Measurements from ENCODE around the gene NAP1L4. TPM values are rescaled to one million over a fixed set of nuclear protein-coding genes. Genes with fewer than 3 reads are reported as not detected.
"Not testable (repeated sequence)": the region's sequence is repeated elsewhere in the genome, so short reads cannot be mapped to it uniquely, and the experiment has no call there.

Gene NAP1L4
- total RNA-seq, 1 donor: 99.6 TPM

- TF ChIP-seq CTCF (IDR thresholded peaks at IDR 0.05; ENCODE audit: insufficient read depth, low read length): no peak
- H3K4me3 ChIP-seq (ENCODE audit: low read depth, low read length): no peak overlapping the region
- DNase-seq (ENCODE audit: low read depth): peak; percentile 11
Observed at GRCh38 chr11:2940147-2940920, 51.8 kb downstream of the NAP1L4 start.

- DNase-seq (ENCODE audit: low read depth); H3K4me3 ChIP-seq (ENCODE audit: low read depth, low read length): not testable (repeated sequence)
Observed at GRCh38 chr11:2938458-2939418, 53.4 kb downstream of the NAP1L4 start.

- not testable (repeated sequence) for H3K4me3 ChIP-seq (ENCODE audit: low read depth, low read length)
- peak; percentile 7 for DNase-seq (ENCODE audit: low read depth)
Observed at GRCh38 chr11:2937641-2938457, 54.3 kb downstream of the NAP1L4 start.

- DNase-seq (ENCODE audit: low read depth): no peak
- no peak for TF ChIP-seq CTCF (IDR thresholded peaks at IDR 0.05; ENCODE audit: insufficient read depth, low read length)
- no peak overlapping the region for H3K4me3 ChIP-seq (ENCODE audit: low read depth, low read length)
Observed at GRCh38 chr11:2934611-2935239, 57.4 kb downstream of the NAP1L4 start.

GRCh38 chr11:2934021-2934550 is 58.0 kb downstream of the NAP1L4 start:
- TF ChIP-seq CTCF (IDR thresholded peaks at IDR 0.05; ENCODE audit: insufficient read depth, low read length): no peak
- H3K4me3 ChIP-seq (ENCODE audit: low read depth, low read length): no peak overlapping the region
- DNase-seq (ENCODE audit: low read depth): no peak

- H3K4me3 ChIP-seq (ENCODE audit: low read depth, low read length): no peak overlapping the region
- DNase-seq (ENCODE audit: low read depth): peak; percentile 80
- TF ChIP-seq CTCF (IDR thresholded peaks at IDR 0.05; ENCODE audit: insufficient read depth, low read length): no peak
Observed at GRCh38 chr11:2933375-2934020, 58.6 kb downstream of the NAP1L4 start.

GRCh38 chr11:2932850-2933251 is 59.3 kb downstream of the NAP1L4 start:
- no peak overlapping the region for H3K4me3 ChIP-seq (ENCODE audit: low read depth, low read length)
- TF ChIP-seq CTCF (IDR thresholded peaks at IDR 0.05; ENCODE audit: insufficient read depth, low read length): no peak
- DNase-seq (ENCODE audit: low read depth): peak; percentile 34
